ENCODE data around the gene CEMIP. TPM values are rescaled to one million over a fixed set of nuclear protein-coding genes. Genes with fewer than 3 reads are reported as not detected.

The CEMIP gene
- total RNA-seq, 1 donor from 2014 or later: 3.6 TPM

GRCh38 chr15:80984856-80985255 is 205.7 kb downstream of the CEMIP start:
- no peaks in the 10 kb centered on the region for H3K9me3 ChIP-seq (ENCODE audit: insufficient read depth, low read depth, low read length)
- no peak overlapping the region for H3K9ac ChIP-seq (ENCODE audit: low read length)
- no peaks in the 10 kb centered on the region for H3K27me3 Mint-ChIP-seq (ENCODE audit: low read depth, unreplicated experiment)
- no peaks in the 10 kb centered on the region for H3K27me3 ChIP-seq (ENCODE audit: insufficient read depth, low read length)
- no peak for FAIRE-seq
- peaks cover 14% of the 10 kb centered on the region for H3K4me1 ChIP-seq (ENCODE audit: insufficient read depth, low read length)
- peaks cover 80% of the 10 kb centered on the region for H3K79me2 ChIP-seq (ENCODE audit: insufficient read depth, low read length)
- no peak for TF ChIP-seq EZH2 (IDR thresholded peaks at IDR 0.05; ENCODE audit: insufficient read depth, low read length)
- H3K9me3 Mint-ChIP-seq (ENCODE audit: unreplicated experiment): no peaks in the 10 kb centered on the region
- no peak overlapping the region for H3K27ac ChIP-seq (ENCODE audit: low read depth, low read length)
- peaks cover 3% of the 10 kb centered on the region for H3K36me3 ChIP-seq (ENCODE audit: insufficient read depth, low read length)
- peaks cover 63% of the 10 kb centered on the region for H4K20me1 ChIP-seq (ENCODE audit: insufficient read depth, low read length)
- no peak overlapping the region for H2AFZ ChIP-seq (ENCODE audit: low read depth, low read length)
- DNase-seq (ENCODE audit: low read depth): no peak
- peaks cover 3% of the 10 kb centered on the region for H3K36me3 Mint-ChIP-seq (ENCODE audit: low read depth, unreplicated experiment)
- H3K4me2 ChIP-seq (ENCODE audit: low read length): no peak overlapping the region
- no peak overlapping the region for H3K27ac Mint-ChIP-seq (ENCODE audit: unreplicated experiment)
- H3K4me3 ChIP-seq (ENCODE audit: insufficient read depth, low read depth, low read length): no peak overlapping the region
- H3K4me1 Mint-ChIP-seq (ENCODE audit: low read depth, unreplicated experiment): peaks cover 9% of the 10 kb centered on the region
- no peak overlapping the region for H3K4me3 Mint-ChIP-seq (ENCODE audit: unreplicated experiment)

GRCh38 chr15:80985981-80986380 is 206.8 kb downstream of the CEMIP start:
- Mint-ChIP-seq H3K36me3 (ENCODE audit: low read depth, unreplicated experiment) (peaks cover 3% of the 10 kb centered on the region), H3K9me3 (ENCODE audit: unreplicated experiment) (no peaks in the 10 kb centered on the region), H3K27ac (ENCODE audit: unreplicated experiment) (no peak overlapping the region), H3K27me3 (ENCODE audit: low read depth, unreplicated experiment) (no peaks in the 10 kb centered on the region), H3K4me3 (ENCODE audit: unreplicated experiment) (no peak overlapping the region), H3K4me1 (ENCODE audit: low read depth, unreplicated experiment) (peaks cover 14% of the 10 kb centered on the region)
- Histone ChIP-seq H3K9ac (ENCODE audit: low read length) (no peak overlapping the region), H3K36me3 (ENCODE audit: insufficient read depth, low read length) (peaks cover 3% of the 10 kb centered on the region), H3K79me2 (ENCODE audit: insufficient read depth, low read length) (peaks cover 76% of the 10 kb centered on the region), H3K4me3 (ENCODE audit: insufficient read depth, low read depth, low read length) (no peak overlapping the region), H3K4me2 (ENCODE audit: low read length) (no peak overlapping the region), H3K4me1 (ENCODE audit: insufficient read depth, low read length) (peaks cover 17% of the 10 kb centered on the region), H4K20me1 (ENCODE audit: insufficient read depth, low read length) (peaks cover 63% of the 10 kb centered on the region), H2AFZ (ENCODE audit: low read depth, low read length) (no peak overlapping the region), H3K9me3 (ENCODE audit: insufficient read depth, low read depth, low read length) (no peaks in the 10 kb centered on the region), H3K27me3 (ENCODE audit: insufficient read depth, low read length) (no peaks in the 10 kb centered on the region), H3K27ac (ENCODE audit: low read depth, low read length) (no peak overlapping the region)
- TF ChIP-seq CTCF (IDR thresholded peaks at IDR 0.05; ENCODE audit: insufficient read depth, low read depth, low read length) (no peak), EZH2 (IDR thresholded peaks at IDR 0.05; ENCODE audit: insufficient read depth, low read length) (no peak)
- no peak for FAIRE-seq
- no peak for DNase-seq (ENCODE audit: low read depth)

- Histone ChIP-seq H3K79me2 (ENCODE audit: insufficient read depth, low read length) (peaks cover 76% of the 10 kb centered on the region), H3K27me3 (ENCODE audit: insufficient read depth, low read length) (no peaks in the 10 kb centered on the region), H3K4me3 (ENCODE audit: insufficient read depth, low read depth, low read length) (no peak overlapping the region), H3K4me2 (ENCODE audit: low read length) (no peak overlapping the region), H4K20me1 (ENCODE audit: insufficient read depth, low read length) (peaks cover 63% of the 10 kb centered on the region), H3K27ac (ENCODE audit: low read depth, low read length) (no peak overlapping the region), H3K36me3 (ENCODE audit: insufficient read depth, low read length) (peaks cover 3% of the 10 kb centered on the region), H2AFZ (ENCODE audit: low read depth, low read length) (no peak overlapping the region), H3K4me1 (ENCODE audit: insufficient read depth, low read length) (peaks cover 17% of the 10 kb centered on the region), H3K9me3 (ENCODE audit: insufficient read depth, low read depth, low read length) (no peaks in the 10 kb centered on the region), H3K9ac (ENCODE audit: low read length) (no peak overlapping the region)
- no peak for FAIRE-seq
- H3K36me3 Mint-ChIP-seq (ENCODE audit: low read depth, unreplicated experiment): peaks cover 3% of the 10 kb centered on the region
- H3K27me3 Mint-ChIP-seq (ENCODE audit: low read depth, unreplicated experiment): no peaks in the 10 kb centered on the region
- no peaks in the 10 kb centered on the region for H3K9me3 Mint-ChIP-seq (ENCODE audit: unreplicated experiment)
- no peak overlapping the region for H3K27ac Mint-ChIP-seq (ENCODE audit: unreplicated experiment)
- TF ChIP-seq EZH2 (IDR thresholded peaks at IDR 0.05; ENCODE audit: insufficient read depth, low read length) (no peak), CTCF (IDR thresholded peaks at IDR 0.05; ENCODE audit: insufficient read depth, low read depth, low read length) (no peak)
- no peak for DNase-seq (ENCODE audit: low read depth)
- H3K4me3 Mint-ChIP-seq (ENCODE audit: unreplicated experiment): no peak overlapping the region
- H3K4me1 Mint-ChIP-seq (ENCODE audit: low read depth, unreplicated experiment): peaks cover 15% of the 10 kb centered on the region
These were observed 207.3 kb downstream of the CEMIP start for GRCh38 chr15:80986487-80986886.
